Measurements from ENCODE around the gene PSMF1.
A peak's percentile ranks its signal among the peaks of the same experiment; 100 is the strongest.
"Not testable (repeated sequence)": the region's sequence is repeated elsewhere in the genome, so short reads cannot be mapped to it uniquely, and the experiment has no call there.

The PSMF1 gene

DNA sequence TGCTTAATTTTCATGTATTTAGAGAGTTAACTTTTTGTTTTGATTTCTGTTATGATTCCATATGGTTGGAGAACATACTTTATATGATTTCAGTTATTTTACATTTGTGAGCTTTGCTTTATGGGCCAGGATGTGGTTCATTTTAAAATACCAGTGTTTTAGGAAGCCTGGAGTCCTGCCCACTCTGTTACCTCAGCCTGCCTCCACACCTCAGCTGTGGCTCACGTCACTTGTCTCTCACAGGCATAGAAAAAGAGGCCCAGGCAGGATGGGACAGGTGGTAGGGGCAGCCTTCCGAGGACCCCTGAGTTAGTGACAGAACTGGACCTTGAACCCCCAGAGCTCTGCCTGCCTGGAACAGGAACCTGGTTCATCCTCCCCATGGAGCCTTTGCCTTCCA lies 16.0 kb downstream of the PSMF1 start:
- Mint-ChIP-seq H3K4me1 (ENCODE audit: low read depth) (peaks cover 17% of the 10 kb centered on the region), H3K27ac (no peak overlapping the region), H3K9me3 (peaks cover 5% of the 10 kb centered on the region), H3K27me3 (ENCODE audit: low read depth) (no peaks in the 10 kb centered on the region), H3K36me3 (ENCODE audit: low read depth) (peaks cover 78% of the 10 kb centered on the region), H3K4me3 (no peak overlapping the region)

DNA sequence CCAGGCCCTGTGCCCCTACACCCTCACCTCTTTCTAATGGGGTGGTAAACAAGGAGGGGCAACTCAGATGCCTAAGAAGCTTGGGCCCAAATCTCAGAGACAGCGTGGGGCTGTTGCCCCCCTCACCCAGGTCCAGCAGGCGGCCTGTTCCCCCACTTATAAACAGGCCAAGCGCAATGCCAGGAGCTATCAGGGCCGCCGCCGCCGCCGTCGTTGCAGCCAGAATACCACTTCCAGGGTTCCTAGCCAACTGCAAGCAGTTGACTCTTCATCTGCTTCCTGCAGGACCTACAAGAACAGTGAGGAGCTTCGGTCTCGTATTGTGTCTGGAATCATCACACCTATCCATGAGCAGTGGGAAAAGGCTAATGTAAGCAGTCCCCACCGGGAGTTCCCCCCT lies 16.4 kb downstream of the PSMF1 start:
- Mint-ChIP-seq H3K36me3 (ENCODE audit: low read depth) (peaks cover 73% of the 10 kb centered on the region), H3K27ac (no peak overlapping the region), H3K27me3 (ENCODE audit: low read depth) (no peaks in the 10 kb centered on the region), H3K4me1 (ENCODE audit: low read depth) (peaks cover 17% of the 10 kb centered on the region), H3K4me3 (no peak overlapping the region), H3K9me3 (peaks cover 5% of the 10 kb centered on the region)

DNA sequence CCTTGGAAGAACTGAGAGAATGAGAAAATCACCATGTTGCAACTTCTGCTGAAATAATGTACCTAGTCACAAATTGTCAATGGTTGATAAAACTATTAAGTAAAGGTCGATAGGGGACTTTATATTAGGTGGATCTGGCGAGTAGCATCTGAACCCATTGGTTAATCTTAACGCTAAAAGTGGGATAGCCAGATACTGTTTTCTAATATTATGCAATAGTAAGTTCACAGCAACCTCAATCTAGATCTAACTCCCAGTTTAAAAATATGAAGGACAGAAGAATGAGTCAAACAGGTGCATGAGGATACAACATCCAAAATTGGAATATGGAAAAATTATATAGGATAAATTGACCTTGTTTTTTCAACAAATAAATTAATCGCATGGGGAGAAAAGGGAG lies 18.8 kb downstream of the PSMF1 start:
- Mint-ChIP-seq H3K36me3 (ENCODE audit: low read depth) (peaks cover 62% of the 10 kb centered on the region), H3K27me3 (ENCODE audit: low read depth) (no peaks in the 10 kb centered on the region), H3K4me3 (no peak overlapping the region), H3K9me3 (peaks cover 5% of the 10 kb centered on the region), H3K27ac (no peak overlapping the region), H3K4me1 (ENCODE audit: low read depth) (peaks cover 13% of the 10 kb centered on the region)

DNA sequence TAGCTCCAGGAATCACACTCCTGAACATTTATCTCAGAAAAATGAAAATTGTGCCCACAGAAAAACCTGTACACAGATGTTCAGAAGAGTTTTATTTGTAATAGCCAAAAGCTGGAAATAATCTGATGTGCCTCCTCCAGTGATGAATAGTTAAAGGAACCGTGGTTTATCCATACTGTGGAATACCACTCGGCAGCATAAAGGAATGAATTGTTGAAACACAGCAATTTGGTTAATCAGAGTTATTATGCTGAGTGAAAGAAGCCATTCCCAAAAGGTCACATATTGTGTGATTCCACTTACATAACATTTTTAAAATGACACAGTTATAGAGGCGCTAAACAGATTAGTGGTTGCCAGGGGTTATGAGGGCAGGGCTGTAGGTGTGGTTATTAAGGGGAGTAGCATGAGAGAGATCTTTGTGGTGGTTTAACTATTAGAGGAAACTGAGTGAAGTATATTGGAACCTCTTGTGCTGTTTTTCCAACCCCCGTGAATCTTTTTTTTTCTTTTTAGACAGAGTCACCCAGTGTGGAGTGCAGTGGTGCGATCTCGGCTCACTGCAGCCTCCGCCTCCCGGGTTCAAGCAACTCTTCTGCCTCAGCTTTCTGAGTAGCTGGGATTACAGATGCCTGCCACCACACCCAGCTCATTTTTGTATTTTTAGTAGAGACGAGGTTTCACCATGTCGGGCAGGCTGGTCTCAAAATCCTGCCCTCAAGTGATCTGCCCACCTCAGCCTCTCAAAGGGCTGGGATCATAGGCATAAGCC lies 26.2 kb downstream of the PSMF1 start:
- Mint-ChIP-seq H3K4me3 (no peak overlapping the region), H3K9me3 (no peaks in the 10 kb centered on the region), H3K27me3 (ENCODE audit: low read depth) (no peaks in the 10 kb centered on the region), H3K4me1 (ENCODE audit: low read depth) (peaks cover 1% of the 10 kb centered on the region), H3K27ac (no peak overlapping the region), H3K36me3 (ENCODE audit: low read depth) (peaks cover 33% of the 10 kb centered on the region)

DNA sequence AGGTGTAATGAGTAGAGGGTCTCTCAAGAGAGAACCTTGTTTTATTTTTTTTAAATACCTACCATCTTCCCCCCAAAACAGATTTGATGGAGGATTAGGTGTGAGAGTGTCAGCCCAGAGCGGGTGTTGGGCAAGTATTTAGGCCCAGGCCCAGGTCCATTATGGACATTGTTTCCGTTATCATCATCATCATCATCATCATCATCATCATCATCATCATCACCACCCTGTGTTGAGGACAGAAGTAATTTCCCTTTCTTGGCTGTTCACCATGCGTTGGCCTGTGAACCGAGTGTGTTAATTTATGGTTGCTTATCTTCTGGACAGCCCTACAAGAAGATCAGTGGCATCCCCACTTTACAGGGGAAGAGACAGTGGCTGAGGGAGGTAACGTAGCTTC lies 28.6 kb downstream of the PSMF1 start:
- H3K36me3 Mint-ChIP-seq (ENCODE audit: low read depth): peaks cover 33% of the 10 kb centered on the region
- H3K27me3 Mint-ChIP-seq (ENCODE audit: low read depth): no peaks in the 10 kb centered on the region
- no peaks in the 10 kb centered on the region for H3K9me3 Mint-ChIP-seq
- peaks cover 9% of the 10 kb centered on the region for H3K4me1 Mint-ChIP-seq (ENCODE audit: low read depth)
- no peak overlapping the region for H3K4me3 Mint-ChIP-seq
- no peak overlapping the region for H3K27ac Mint-ChIP-seq

DNA sequence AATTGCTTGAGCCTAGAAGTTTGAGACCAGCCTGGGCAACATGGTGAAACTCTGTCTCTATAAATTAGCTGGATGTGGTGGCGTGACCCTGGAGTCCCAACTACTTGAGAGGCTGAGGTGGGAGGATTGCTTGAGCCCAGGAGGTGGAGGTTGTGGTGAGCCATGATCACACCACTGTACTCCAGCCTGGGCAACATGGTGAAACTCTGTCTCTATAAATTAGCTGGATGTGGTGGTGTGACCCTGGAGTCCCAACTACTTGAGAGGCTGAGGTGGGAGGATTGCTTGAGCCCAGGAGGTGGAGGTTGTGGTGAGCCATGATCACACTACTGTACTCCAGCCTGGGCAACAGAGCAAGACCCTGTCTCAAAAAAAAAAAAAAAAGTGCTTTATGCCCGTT lies 31.4 kb downstream of the PSMF1 start:
- Mint-ChIP-seq H3K36me3 (ENCODE audit: low read depth) (peaks cover 39% of the 10 kb centered on the region), H3K4me1 (ENCODE audit: low read depth) (peaks cover 14% of the 10 kb centered on the region)
- H3K4me3 Mint-ChIP-seq; H3K27me3 Mint-ChIP-seq (ENCODE audit: low read depth); H3K27ac Mint-ChIP-seq; H3K9me3 Mint-ChIP-seq: not testable (repeated sequence)

DNA sequence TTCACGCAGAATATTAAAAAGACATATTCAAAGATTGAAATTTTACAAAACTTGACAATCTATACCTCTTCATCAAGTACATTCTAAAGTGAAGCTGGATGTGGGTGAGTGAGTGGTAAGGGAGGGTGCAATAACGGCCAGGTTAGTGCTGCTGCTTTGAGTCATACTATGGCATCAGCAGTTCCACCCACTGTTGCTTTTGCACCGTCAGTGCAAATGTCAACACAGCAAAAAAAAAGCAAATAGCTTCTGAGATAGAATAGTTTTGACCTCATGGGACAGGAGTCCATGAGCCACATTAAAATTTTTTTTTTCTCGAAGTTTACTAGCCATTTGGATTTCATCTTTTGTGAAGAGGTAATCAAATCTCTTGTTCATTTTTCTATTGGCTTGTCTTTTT lies 31.8 kb downstream of the PSMF1 start:
- Mint-ChIP-seq H3K27me3 (ENCODE audit: low read depth) (no peaks in the 10 kb centered on the region), H3K4me3 (no peak overlapping the region), H3K27ac (no peak overlapping the region)

DNA sequence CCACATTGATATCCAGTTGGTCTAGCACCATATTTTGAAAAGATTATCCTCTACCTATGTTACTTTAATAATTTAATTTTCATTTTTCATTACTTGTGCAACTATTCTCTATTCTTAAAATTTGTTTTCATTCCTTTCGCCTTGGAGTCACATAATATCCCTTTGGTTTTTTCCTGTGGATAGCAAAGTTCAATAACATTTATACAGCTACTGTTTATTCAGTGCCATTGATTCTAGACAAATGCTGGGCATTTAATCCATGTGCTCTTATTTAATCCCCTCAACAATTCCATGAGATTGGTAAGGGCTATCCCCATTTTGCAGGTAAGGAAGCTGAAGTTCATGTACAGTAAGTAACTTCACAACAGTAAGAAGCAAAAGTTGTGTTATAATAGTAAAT lies 32.6 kb downstream of the PSMF1 start:
- Mint-ChIP-seq H3K9me3 (no peaks in the 10 kb centered on the region), H3K4me3 (no peak overlapping the region), H3K36me3 (ENCODE audit: low read depth) (peaks cover 47% of the 10 kb centered on the region), H3K27ac (no peak overlapping the region), H3K27me3 (ENCODE audit: low read depth) (no peaks in the 10 kb centered on the region), H3K4me1 (ENCODE audit: low read depth) (peaks cover 14% of the 10 kb centered on the region)

More for the DNA sequence above, 31.8 kb downstream of the PSMF1 start:
- Mint-ChIP-seq H3K36me3 (ENCODE audit: low read depth) (peaks cover 43% of the 10 kb centered on the region), H3K9me3 (no peaks in the 10 kb centered on the region), H3K4me1 (ENCODE audit: low read depth) (peaks cover 14% of the 10 kb centered on the region)

DNA sequence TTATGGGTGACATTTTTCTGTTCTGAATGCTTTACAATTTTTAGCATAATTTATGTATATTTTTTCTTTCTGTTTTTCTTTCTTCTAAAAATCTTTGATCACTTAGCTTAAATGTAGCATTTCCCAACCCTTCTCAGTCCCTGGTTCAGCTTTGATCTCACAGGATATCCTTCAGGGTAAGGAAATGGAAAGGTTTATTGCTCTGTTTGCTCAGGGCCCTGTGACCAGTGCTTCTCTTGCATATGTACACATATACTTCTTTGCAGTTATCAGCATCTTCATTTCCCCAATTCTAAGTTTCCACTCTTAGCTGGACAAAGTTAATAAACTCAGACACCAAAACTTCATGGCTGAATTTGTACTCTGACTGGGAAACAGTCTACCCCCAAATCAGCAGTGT lies 35.8 kb downstream of the PSMF1 start:
- H3K27ac Mint-ChIP-seq: no peak overlapping the region
- peaks cover 43% of the 10 kb centered on the region for H3K36me3 Mint-ChIP-seq (ENCODE audit: low read depth)

DNA sequence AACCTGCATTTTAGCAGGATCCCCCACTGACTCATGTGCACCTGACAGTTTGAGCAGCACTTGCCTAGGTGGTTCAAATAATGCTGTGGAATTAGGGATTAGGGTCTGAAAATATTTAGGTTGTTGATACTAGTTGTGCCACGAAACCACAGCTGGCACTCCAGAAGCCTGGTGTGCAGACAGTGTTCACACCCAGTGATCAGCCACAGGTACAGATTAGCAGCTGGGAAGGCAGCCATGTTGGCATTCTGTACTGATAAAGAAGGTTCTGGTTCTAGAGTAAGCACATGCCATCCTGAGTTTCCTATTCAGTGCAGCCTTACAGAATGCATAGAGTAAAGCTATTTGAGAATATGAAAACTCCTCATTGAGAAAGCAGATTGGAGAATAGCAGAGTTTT lies 36.3 kb downstream of the PSMF1 start:
- peaks cover 14% of the 10 kb centered on the region for H3K4me1 Mint-ChIP-seq (ENCODE audit: low read depth)
- no peak overlapping the region for H3K4me3 Mint-ChIP-seq
- H3K27ac Mint-ChIP-seq: peak overlapping the region; percentile 13

More for the DNA sequence above, 35.8 kb downstream of the PSMF1 start:
- Mint-ChIP-seq H3K4me3 (no peak overlapping the region), H3K4me1 (ENCODE audit: low read depth) (peaks cover 14% of the 10 kb centered on the region), H3K27me3 (ENCODE audit: low read depth) (no peaks in the 10 kb centered on the region), H3K9me3 (no peaks in the 10 kb centered on the region)

DNA sequence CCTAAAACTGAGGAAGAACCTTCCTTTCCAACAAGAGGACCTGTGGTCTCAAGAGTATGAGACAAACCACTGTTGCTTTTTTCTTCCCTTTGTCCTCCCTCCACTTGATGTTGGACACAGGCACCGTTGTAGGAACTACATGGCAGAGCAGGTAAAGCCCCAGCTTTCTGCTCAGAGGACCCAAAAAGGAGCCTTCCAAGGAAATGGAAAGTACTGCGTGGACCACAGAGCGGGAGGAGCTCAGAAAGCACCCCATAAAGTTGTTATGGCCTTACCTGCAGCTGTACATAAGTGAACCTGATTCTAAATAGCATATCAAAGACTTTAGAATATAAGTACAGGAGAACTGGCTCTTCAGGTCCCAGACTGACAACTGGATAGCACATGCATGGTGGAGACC lies 36.9 kb downstream of the PSMF1 start:
- H3K4me3 Mint-ChIP-seq: no peak overlapping the region
- H3K27ac Mint-ChIP-seq: no peak overlapping the region
- no peaks in the 10 kb centered on the region for H3K27me3 Mint-ChIP-seq (ENCODE audit: low read depth)
- H3K36me3 Mint-ChIP-seq (ENCODE audit: low read depth): peaks cover 42% of the 10 kb centered on the region
- H3K9me3 Mint-ChIP-seq: no peaks in the 10 kb centered on the region
- H3K4me1 Mint-ChIP-seq (ENCODE audit: low read depth): peaks cover 12% of the 10 kb centered on the region

More for the DNA sequence above, 36.3 kb downstream of the PSMF1 start:
- no peaks in the 10 kb centered on the region for H3K9me3 Mint-ChIP-seq
- peaks cover 42% of the 10 kb centered on the region for H3K36me3 Mint-ChIP-seq (ENCODE audit: low read depth)
- H3K27me3 Mint-ChIP-seq (ENCODE audit: low read depth): no peaks in the 10 kb centered on the region

DNA sequence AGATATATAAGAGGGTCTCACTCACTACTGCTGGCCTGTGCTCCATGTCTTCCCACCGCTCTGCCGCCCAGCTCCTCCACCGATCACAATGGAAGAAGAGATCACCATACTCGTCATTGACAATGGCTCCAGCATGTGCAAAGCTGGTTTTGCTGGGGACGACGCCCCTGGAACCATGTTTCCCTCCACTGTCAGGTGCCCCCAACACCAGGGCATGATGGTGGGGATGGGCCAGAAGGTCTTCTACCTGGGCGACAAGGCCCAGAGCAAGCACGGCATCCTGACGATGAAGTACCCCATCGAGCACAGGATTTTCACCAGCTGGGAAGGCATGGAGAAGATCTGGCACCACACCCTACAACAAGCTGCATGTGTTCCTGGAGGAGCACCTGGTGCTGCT lies 42.1 kb downstream of the PSMF1 start:
- Mint-ChIP-seq H3K9me3 (no peaks in the 10 kb centered on the region), H3K36me3 (ENCODE audit: low read depth) (peaks cover 41% of the 10 kb centered on the region), H3K27me3 (ENCODE audit: low read depth) (no peaks in the 10 kb centered on the region), H3K27ac (no peak overlapping the region), H3K4me3 (no peak overlapping the region), H3K4me1 (ENCODE audit: low read depth) (peaks cover 1% of the 10 kb centered on the region)

DNA sequence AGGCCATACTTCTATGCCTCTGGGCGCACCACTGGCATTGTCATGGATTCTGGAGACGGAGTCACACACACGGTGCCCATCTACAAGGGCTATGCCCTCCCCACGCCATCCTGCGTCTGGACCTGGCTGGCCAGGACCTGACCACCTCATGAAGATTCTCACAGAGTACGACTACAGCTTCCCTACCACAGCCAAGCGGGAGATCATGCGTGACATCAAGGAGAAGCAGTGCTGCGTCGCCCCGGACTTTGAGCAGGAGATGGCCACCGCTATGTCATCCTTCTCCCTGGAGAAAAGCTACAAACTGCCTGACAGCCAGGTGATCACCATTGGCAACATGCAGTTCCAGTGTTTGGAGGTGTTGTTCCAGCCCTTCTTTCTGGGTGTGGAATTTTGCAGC lies 42.6 kb downstream of the PSMF1 start:
- Mint-ChIP-seq H3K9me3 (no peaks in the 10 kb centered on the region), H3K4me1 (ENCODE audit: low read depth) (peaks cover 1% of the 10 kb centered on the region), H3K4me3 (no peak overlapping the region), H3K36me3 (ENCODE audit: low read depth) (peaks cover 42% of the 10 kb centered on the region), H3K27ac (no peak overlapping the region), H3K27me3 (ENCODE audit: low read depth) (no peaks in the 10 kb centered on the region)

DNA sequence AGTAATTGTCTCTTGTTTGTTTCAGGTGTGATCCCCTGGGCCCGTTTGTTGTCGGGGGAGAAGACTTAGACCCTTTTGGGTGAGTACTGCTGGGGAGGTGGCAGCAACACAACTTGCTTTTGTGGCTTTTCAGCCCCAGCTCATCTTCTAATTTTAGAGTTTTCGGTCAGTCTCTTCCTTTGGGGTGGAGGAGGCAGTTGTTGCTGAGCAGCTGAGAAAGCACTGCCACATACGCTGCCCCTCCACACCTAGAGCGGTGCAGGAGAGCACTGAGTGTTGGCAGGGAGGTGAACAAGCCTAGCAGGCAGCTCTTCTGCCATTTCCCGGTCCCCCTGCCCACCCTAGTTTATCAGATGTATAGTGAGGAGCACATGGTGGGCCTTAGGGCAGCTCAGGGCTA lies 44.7 kb downstream of the PSMF1 start:
- no peaks in the 10 kb centered on the region for H3K9me3 Mint-ChIP-seq
- peaks cover 52% of the 10 kb centered on the region for H3K36me3 Mint-ChIP-seq (ENCODE audit: low read depth)
- H3K27ac Mint-ChIP-seq: no peak overlapping the region
- no peak overlapping the region for H3K4me3 Mint-ChIP-seq
- H3K27me3 Mint-ChIP-seq (ENCODE audit: low read depth): no peaks in the 10 kb centered on the region
- H3K4me1 Mint-ChIP-seq (ENCODE audit: low read depth): no peaks in the 10 kb centered on the region

DNA sequence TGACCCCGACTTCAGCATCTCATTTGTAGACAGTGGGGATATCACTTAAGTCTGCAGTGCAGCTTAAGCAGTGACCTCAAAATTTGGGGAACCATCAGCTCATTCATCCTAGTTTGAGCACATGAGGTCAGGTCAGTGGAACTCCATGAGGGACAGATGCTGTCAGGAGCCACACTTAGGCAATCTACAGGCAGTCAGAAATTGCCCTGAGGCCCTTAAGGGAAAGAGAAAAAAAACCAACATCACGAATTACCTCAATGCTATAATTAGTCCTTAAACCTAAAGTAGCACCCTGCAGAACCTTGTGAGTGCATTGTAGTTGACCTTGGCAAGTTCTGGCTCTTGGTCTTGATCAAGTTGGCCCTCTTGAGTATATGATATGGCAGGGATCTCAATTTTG lies 45.3 kb downstream of the PSMF1 start:
- no peaks in the 10 kb centered on the region for H3K9me3 Mint-ChIP-seq
- H3K36me3 Mint-ChIP-seq (ENCODE audit: low read depth): peaks cover 55% of the 10 kb centered on the region
- no peaks in the 10 kb centered on the region for H3K27me3 Mint-ChIP-seq (ENCODE audit: low read depth)
- no peak overlapping the region for H3K27ac Mint-ChIP-seq
- H3K4me1 Mint-ChIP-seq (ENCODE audit: low read depth): no peaks in the 10 kb centered on the region
- H3K4me3 Mint-ChIP-seq: no peak overlapping the region

DNA sequence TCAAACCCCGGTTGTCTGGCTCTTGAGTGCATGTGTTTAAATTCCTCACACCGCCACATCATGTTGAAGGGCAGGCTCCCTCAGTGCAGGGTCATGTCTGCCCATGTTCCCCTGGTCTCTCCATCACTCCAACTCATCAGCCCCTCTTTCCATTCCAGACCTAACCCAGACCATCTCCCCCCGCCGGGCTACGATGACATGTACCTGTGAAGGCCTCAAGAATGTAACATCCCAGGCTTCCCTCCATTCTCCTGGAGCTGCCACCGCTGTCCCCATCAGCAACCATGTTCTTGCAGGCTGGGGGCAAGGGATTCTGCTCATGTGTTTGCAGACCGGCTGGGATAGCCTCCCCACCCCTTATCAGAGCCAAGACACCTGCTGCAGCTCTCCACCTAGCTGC lies 46.5 kb downstream of the PSMF1 start:
- no peak overlapping the region for H3K27ac Mint-ChIP-seq
- H3K9me3 Mint-ChIP-seq: no peaks in the 10 kb centered on the region
- H3K27me3 Mint-ChIP-seq (ENCODE audit: low read depth): no peaks in the 10 kb centered on the region
- H3K4me3 Mint-ChIP-seq: no peak overlapping the region
- H3K36me3 Mint-ChIP-seq (ENCODE audit: low read depth): peaks cover 62% of the 10 kb centered on the region
- H3K4me1 Mint-ChIP-seq (ENCODE audit: low read depth): no peaks in the 10 kb centered on the region

Data from T-helper 1 cell treated with Interleukin-12 subunit alpha and Interleukin-12 subunit beta and Interleukin-4 antibody, amounts not matched to agents 30 μg/mL and 1 μg/mL, for 36 hours (primary cell).